NCI-H226 (cell line): ENCODE results near the gene MSLN.
A peak's percentile ranks its signal among the peaks of the same experiment; 100 is the strongest.
"Not testable (repeated sequence)": the region's sequence is repeated elsewhere in the genome, so short reads cannot be mapped to it uniquely, and the experiment has no call there.

Experiments
- DNase-seq: peaks from one replicate; pipeline ENCODE4 v3.0.0-alpha.2; 2015

The MSLN gene

DNA sequence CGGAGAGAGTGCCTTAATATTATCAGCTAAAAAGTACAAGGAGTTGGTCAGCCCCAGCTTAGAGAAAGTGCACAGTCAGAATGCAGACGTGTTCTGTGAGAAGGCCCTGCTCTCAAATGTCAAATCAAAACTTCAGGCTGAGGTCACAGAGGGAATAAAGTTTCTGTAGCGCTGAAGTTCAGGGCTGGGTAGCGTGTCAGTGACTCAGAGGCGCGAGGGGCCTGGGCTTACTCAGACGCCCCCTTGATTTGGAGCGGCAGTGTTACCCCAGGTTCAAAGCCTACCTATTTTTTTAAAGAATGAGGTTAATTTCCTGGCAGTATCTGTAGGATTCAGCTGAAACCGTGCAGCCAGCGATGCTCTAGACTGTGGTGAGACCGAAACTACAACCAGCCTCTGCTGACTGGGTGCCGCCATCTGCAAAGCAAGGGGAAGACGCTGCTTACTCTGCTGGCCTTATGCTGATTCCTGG is 24.5 kb upstream of the MSLN start:
- DNase-seq: no peak

- DNase-seq: no peak
Measured at GRCh38 chr16:736936-737481, 23.5 kb upstream of the MSLN start.

DNA sequence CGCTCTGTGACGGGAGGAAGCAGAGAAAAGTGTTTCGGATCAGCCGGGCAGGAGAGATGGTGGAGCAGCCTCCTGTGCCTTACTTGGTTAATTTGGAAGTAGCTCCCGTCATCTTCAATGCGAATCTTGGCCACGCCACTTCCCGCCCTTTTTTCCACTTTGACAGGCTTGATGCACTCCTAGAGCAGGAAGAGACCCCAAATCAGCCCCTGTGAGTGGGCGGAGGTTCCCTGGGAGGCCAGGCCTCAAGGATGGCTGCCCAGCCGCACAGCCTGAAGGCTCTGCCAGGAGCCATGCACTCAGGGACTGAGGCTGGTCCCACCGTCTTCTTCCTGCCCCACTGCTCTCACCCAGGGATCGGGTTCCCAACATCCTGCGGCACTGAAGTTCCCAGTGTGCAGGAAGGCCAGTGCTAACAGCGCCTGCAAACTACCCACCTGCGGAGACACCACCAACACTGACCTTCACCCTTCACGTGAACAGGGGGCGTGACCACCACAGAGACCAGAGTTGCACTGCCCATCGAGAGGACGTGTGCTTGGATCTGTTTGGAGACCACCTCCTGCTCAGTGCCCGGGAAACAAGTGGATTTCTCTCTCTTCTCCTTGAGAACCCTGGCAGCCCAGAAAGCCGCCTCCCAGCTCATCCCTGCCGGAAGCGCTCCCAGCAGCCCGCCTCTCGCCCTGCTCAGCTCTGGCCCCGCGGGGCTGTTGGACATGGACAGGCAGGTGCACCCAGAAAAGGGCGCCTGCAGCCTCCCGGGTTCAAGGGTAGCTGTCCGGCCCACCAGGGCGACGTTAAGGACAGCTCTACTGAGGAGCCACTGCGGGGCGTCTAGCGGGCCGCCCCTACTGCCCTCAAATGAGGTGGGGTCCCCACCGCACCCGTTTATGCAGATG is 20.7 kb upstream of the MSLN start:
- DNase-seq: no peak

DNA sequence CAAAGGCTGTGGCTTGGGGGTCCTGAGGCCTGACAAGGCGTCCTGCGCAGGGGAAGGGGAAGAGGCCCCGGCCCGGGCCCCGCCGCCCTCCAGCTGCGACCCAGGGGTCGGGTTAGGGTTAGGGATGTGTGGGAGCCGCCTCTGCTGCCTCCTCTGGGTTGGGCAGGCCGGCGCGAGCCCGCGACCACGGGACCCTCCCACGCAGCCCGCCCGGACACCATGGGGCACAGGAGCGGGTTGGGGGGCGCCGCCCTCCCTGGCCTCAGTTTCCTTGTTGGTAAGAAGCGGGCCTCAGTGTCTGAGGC is 20.1 kb upstream of the MSLN start:
- DNase-seq: no peak

GRCh38 chr16:740764-741505 is 19.6 kb upstream of the MSLN start, which contains the start of gene CIAO3:
CIAO3 (minus strand) TSS chr16:740997; CDS start chr16:740985, 12 bp downstream.
- peak; percentile 89 for DNase-seq

DNA sequence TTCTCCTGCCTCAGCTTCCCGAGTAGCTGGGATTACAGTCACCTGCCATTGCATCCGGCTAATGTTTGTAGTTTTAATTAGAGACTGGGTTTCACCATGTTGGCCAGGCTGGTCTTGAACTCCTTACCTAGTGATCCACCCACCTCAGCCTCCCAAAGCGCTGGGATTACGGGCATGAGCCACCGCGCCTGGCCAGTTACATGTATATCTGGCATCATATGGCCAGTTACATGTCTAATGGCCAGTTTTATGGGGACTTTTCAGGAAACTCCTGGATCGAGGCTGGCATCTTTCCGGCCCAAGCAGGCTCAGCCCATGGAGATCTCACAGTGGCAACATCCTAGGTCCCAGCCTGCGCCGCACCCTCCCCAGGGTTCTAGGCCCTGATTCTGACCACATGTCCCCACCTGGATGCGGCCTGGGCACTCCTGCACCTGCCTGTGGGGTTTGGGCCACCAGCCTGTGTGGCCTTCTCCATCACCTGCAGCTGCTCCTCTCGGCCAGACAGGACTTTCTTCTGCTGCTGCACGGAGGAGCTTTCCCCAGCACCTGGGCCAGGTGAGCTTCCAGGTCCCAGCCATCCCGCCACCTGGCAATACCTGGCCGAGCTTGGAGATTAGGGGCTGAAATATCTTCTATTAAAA is 18.4 kb upstream of the MSLN start:
- no peak for DNase-seq

GRCh38 chr16:742894-743293 is 17.6 kb upstream of the MSLN start:
- DNase-seq: not testable (repeated sequence)

GRCh38 chr16:743794-744500 is 16.6 kb upstream of the MSLN start:
- no peak for DNase-seq

GRCh38 chr16:745739-746138 is 14.8 kb upstream of the MSLN start:
- DNase-seq: peak; percentile 37

DNA sequence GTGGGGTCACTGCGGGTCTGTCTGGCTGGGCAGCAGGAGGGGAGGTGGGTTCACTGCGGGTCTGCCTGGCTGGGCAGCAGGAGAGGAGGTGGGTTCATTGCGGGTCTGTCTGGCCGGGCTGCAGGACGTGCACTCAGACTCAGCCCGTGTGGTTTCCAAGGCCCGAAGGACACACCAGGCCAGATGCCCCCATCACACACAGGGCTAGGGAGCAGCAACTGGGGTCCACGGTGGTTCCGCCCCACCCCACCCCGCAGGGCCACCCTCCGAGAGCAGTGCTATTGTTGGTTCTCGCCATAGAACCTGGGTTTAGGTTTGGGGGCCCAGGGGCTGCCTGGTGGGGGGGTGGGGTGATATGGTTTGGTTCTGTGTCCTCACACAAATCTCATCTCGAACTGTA is 13.9 kb upstream of the MSLN start:
- DNase-seq: no peak

- no peak for DNase-seq
Measured at GRCh38 chr16:747978-748746, 12.4 kb upstream of the MSLN start.

GRCh38 chr16:749010-749409 is 11.5 kb upstream of the MSLN start:
- peak; percentile 80 for DNase-seq

DNA sequence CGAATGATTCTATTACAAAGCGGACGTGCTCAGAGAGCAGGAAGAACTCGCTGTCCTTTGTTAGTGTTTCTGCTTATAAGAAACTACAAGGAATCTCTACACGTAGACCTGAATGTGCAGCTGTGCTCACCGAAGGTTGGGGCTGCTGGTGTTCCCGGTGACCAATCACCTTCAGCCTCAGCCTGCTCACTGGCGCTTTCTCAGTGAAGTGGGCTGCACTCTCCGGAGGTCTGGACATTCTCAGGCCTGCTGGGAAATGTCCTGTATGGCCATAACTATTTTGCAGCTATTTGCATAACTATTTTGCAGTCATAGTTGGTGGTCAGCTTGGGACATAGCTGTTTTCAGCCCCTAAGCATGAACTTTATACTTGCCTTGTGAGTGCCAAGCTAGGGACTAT is 10.0 kb upstream of the MSLN start:
- DNase-seq: no peak

DNA sequence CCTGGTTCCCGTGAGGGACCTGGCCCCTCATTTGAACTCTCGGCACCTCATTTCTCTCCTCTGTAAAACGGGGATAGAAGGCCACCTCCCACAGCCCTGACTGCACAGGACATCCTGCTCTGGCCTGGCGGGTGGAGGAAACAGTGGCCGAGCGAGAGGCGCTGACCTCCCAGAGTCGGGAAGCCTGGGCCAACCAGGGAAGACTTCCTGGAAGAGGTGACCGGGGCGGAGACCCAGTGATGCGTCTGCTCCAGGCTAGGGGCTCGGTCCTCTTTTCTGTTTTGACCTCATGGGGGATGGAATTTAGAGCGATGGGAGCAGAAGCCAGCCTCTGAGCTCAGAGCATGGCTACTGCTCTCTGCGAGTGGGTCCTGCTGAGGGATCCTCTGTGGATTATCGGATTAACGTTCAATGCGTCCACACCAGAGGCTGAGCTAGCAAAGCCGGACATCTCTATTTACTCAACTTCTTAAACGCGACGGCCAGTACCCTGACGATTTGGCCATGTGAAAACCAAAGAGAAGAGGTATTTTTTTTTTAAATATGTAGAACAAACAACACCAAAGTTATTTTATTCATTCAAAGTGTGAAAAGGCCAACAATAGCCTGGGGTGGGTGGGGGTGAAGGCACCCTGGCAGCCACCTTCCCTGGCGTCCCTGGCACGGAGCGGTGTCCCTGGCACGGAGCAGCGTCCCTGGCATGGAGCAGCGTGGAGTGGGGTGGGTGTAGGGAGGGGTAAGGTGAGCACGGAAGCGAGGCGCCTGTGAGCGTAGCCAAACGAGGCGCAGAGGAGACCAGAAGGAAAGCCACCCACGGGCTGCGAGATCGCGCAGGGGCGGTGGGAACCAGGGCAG is 9.2 kb upstream of the MSLN start:
- no peak for DNase-seq

- no peak for DNase-seq
Measured at GRCh38 chr16:752007-752312, 8.6 kb upstream of the MSLN start.

- DNase-seq: not testable (repeated sequence)
Measured at GRCh38 chr16:754121-754607, 6.4 kb upstream of the MSLN start.

DNA sequence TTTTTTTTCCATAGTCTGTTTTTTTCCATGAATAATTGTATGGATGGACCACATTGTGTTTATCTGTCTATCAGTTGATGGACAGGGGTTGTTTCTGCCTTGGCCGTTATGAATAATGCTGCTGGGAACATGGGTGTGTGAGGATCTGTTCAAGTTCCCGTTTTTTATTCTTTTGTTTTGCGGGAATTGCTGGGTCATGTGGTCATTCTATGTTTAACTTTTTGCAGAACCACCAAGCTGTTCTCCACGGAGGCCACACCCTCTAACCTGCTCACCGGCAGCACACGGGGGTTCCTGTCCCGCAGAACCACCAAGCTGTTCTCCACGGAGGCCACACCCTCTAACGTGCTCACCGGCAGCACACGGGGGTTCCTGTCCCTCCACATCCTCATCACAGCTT is 5.9 kb upstream of the MSLN start:
- DNase-seq: no peak

- DNase-seq: no peak
Measured at GRCh38 chr16:756428-756827, 4.1 kb upstream of the MSLN start.

DNA sequence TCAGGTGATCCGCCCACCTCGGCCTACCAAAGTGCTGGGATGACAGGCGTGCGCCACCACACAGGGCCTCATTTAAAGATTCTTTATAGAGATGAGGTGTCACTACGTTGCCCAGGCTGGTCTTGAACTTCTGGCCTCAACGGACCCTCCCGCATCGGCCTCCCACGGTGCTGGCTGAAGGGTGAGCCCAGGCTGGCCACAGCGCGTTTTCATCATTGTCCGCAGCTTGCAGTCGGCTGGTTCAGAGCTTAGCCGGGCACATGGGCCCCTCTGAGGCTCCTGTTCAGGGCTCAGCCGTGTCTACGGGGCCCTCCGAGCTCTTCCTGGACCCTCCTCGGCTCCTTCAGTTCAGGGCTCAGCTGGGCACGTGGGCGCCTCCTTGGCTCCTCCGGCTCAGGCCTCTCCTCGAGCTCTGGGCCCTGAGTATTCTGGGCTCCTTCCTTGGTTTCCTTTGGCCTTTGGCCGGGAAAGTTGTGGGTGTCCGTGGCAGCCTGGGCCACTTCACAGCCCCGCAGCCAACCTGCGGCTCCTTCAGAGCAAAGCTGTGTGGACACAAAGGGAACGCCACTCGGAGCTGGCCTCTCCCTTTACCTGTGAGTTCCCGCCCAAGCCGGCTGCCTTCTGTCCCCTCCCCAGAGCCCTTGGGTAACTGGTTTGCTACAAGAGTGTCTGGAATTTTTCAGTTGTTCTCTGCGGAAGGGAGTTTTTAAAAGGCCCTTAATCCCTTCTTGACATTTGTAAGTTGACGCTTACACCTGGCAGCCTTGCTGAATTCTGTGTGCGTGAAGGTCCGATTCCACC is 1.2 kb upstream of the MSLN start:
- no peak for DNase-seq

GRCh38 chr16:760065-760464 is 469 bp upstream of the MSLN start:
- peak; percentile 63 for DNase-seq
